Midbrain (tissue), 1 donor: ENCODE results near the gene GLCCI1.

ENCODE experiments used
- DNase-seq: peaks from one replicate; lab custom pipeline; 2025; lab: John Stamatoyannopoulos, UW

The GLCCI1 gene

DNA sequence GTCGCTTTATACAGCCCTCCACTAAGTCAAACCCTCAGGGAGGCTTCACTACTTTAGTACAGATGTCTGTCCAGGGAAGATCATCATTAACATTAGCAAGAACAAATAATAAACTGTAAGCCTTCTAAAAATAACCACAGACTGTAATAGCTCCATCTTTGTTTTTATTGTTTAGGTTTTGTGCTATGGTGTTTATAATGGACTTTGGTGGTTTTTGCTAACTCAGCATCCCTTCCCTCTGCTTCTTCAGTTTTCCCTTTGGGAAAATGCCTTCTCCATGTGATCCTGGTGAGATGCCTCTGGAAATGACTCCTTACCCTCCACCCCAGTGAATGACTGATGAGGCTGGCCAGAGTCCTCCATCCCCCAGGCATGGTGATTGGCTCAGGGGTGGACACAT lies 162.1 kb downstream of the GLCCI1 start:
- no peak for DNase-seq

DNA sequence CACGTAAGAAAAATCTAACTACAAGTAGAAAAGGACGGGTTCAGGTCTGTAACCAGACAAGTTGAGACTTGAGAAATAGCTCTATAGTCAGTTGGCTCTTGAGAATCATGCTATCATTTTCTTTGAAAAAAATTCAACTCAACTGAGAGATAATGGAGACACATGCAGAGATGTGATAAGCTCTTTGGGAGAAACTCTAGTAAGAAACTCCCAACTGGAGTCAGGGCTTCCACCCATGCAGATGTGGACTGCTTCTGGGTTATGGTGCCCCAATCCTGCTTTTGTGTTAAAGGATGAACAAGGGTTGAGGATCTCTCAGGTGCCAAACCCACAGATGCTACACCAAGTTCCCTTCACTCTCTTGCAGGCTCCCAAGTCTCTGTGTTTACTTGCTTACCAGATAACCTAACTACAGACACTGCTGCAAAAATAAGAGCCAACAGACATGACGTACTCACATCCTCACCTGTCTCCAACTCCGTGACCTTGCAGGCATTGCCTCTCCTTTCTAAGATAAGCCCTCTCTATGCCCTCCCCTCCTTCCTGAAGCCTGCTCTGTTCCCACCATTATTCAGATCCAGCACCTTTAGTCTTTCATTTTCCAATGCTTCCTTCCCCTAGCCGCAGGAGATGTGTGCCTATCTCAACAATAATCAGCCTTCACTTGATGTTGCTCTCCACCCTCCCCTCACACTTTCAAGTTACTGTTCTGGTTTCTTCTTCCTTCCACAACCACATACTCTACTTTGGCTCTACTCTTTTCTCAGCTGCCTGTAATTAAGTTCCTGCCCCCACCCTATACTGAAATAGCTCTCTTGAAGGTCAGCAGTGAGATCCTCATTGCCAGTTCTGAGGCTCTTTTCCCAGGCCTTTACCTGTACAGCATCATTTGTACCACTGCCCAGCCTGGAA lies 163.4 kb downstream of the GLCCI1 start:
- DNase-seq = no peak

GRCh38 chr7:8133188-8133848 lies 164.7 kb downstream of the GLCCI1 start:
- no peak for DNase-seq

- DNase-seq = no peak
Measured at GRCh38 chr7:8134089-8134733, 165.6 kb downstream of the GLCCI1 start.

DNA sequence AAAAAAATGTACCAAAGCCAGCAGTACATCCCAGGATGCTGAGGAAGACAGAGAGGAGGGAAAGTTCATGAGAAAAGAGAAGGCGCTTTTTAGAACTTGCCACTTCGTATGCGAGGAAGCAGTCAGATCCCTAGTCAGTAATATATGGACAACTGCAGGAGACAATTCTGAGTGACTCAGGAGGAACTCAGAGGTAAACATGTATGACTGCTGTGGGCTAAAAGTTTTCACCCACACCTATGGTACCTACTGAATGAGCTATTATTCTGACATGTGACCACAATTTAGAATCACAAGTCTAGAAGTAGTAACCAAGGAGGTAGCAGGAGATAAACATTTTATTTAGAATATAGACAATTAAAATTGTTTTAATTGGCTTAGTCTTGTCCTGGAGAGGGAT lies 166.8 kb downstream of the GLCCI1 start:
- DNase-seq = no peak

GRCh38 chr7:8136051-8136730 lies 167.6 kb downstream of the GLCCI1 start:
- no peak for DNase-seq
